GM18507 (cell line): Measurements from ENCODE around the gene RGPD5.
"Not testable (repeated sequence)": the region's sequence is repeated elsewhere in the genome, so short reads cannot be mapped to it uniquely, and the experiment has no call there.

Experiments used
- DNase-seq: peaks from one replicate; pipeline ENCODE4 v3.0.0; 2011; ENCODE audit warnings: low read depth; ENCODE audit not compliant: insufficient read length; ENCODE audit errors: extremely low spot score
- FAIRE-seq: peaks from 2 replicates; lab custom pipeline; 2011; peaks lifted over from hg19 to GRCh38; lab: Jason Lieb, UNC

The RGPD5 gene

DNA sequence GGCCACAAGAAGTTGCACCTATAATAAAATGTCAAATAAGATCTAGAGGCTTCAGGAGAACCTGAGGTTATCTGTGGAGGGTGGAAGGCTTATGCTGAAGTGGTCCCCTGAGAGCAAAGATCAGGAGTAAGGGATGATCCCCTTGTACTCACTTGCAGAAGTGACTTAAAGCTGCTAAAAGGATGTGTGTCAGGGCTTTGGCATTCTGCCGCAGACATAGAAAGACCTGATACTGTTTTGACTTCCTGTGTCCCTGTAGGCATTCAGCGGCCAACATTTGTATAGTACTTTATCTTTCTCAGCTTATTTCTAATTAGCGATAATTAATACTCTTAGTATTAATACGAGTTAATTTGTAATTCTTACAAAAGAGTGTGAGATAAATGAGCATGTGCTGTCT lies 94.3 kb downstream of the RGPD5 start:
- FAIRE-seq, DNase-seq: not testable (repeated sequence)

GRCh38 chr2:109889909-109890308 lies 95.8 kb downstream of the RGPD5 start:
- not testable (repeated sequence) for FAIRE-seq, DNase-seq

DNA sequence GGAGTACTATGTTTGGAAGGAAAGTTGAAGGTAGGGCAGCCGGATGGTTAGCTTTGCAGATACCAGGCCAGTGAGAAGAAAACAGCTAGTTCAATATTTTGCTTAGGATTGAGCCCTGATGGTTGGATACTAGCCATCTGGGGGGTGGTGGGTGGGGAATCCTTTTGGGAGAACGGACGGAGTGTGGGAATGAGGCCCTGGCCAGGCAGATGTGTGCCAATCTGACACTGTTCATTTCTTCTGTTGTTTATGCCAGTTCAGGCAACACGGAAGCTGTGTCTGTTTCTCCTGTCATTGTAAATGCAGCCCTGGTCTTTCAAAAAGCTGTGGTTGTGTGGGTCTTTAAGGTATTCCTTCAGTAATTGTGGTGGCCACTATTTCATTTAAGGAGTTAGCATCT lies 96.9 kb downstream of the RGPD5 start:
- FAIRE-seq, DNase-seq: not testable (repeated sequence)

- not testable (repeated sequence) for FAIRE-seq, DNase-seq
These were observed 99.6 kb downstream of the RGPD5 start for GRCh38 chr2:109893736-109894135.

DNA sequence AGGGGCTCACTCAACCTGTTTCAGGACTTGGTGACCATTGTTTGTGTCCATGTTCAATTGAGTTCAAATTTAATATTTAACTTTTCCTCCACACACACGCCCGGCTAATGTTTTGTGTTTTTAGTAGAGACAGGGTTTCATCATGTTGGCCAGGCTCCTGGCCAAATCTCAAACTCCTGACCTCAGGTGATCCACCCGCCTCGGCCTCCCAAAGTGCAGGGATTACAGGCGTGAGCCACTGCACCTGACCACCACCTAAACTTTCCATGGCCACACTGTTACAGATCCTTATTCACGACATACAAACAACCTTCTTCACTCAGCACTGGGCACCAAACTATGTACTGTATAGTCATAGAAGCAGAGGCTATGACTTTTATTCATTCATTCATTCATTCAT lies 100.0 kb downstream of the RGPD5 start:
- not testable (repeated sequence) for FAIRE-seq, DNase-seq

GRCh38 chr2:109895090-109895869 lies 101.2 kb downstream of the RGPD5 start:
- FAIRE-seq, DNase-seq: not testable (repeated sequence)

DNA sequence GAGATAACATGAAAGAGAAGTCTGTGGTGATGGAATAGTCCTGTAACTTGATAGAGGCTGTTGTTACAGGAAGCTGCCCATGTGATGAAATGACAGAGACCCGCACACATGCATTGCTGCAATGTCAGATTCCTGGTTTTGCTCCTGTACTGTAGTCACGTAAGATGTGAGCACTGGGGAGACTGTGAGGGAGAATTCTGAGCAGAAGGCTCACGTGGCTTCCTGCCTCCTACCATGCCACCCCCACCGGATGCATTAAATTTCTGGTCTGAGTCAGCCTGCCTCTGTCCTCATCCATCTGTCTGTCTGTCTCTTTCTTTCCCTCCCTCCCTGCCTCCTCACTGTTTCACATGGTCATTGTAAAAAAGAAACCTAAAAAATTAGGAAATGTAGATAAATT lies 102.1 kb downstream of the RGPD5 start:
- not testable (repeated sequence) for FAIRE-seq, DNase-seq

GRCh38 chr2:109897769-109898461 lies 103.8 kb downstream of the RGPD5 start:
- DNase-seq, FAIRE-seq: not testable (repeated sequence)

- not testable (repeated sequence) for FAIRE-seq, DNase-seq
These were observed 104.6 kb downstream of the RGPD5 start, which contains the start of gene LIMS3 for GRCh38 chr2:109898462-109899336. TSS of gene LIMS3 (plus strand) at chr2:109898688. CDS start at chr2:109898729, 41 bp downstream.

DNA sequence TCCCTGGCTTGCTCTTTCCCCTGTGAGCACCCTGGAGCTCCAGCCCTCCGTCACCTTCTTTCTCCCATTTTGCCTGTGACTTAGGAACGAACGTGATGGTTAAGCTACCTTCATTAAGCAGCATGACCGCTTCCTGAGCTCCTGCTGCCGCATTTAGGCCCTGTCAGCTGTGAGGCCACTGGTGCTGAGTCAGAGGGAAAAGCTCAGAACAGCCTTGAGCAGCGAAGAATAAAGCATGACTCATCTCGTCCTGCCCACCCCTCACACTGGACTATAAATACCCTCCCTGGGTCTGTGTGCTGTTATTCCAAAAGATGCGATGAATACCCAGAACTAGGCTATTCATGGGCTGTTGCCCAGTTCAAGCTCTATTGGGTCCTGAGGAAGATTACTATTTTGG lies 111.7 kb downstream of the RGPD5 start:
- DNase-seq, FAIRE-seq: not testable (repeated sequence)
